ENCODE results near the gene MFGE8. TPM values are rescaled to one million over a fixed set of nuclear protein-coding genes. Genes with fewer than 3 reads are reported as not detected.

MFGE8 gene
- polyA plus RNA-seq, 2 of the 4 experiments (the other 2 are of a cell fraction) = 206 to 403 TPM

DNA sequence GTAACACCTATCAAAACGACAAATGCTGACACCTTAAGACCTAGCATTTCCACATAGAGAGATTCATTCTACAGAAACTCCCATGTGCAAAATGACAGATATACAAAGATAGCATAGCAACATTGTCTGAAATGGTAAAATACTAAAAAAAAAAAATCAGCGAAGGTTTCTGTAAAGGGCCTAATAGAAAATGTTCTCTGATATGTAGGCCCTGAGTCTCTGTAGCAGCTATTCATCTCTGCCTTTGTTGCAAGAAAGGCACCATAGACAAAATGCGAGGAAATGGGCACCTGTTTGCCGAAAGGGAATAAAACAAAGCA, 631 bp upstream of the MFGE8 start:
- DNase-seq (ENCODE audit: low read depth in 1 of 2, low spot score in 1 of 2) = peak in 1 of 2 experiments; percentile 62
- Histone ChIP-seq H3K4me2 (peak overlapping the region; percentile 88), H3K9me3 (no peaks in the 10 kb centered on the region), H3K4me1 (peaks cover 31% of the 10 kb centered on the region), H3K27ac (peak overlapping the region; percentile 73 to 89), H3K4me3 (peak overlapping the region; percentile 66)
- ChIA-PET CTCF (interaction anchor here (1.0 to 32.8 kb wide), 3 partner anchors 9 to 107 kb away, joined by 3 to 851 read pairs (median 138); no protein-coding TSS in a partner anchor), POLR2A (interaction anchor here (0.5 to 3.4 kb wide), 9 partner anchors 9 to 869 kb away, joined by 3 to 40 read pairs (median 5); no protein-coding TSS in a partner anchor)
- no peak for TF ChIP-seq EHMT2 (IDR thresholded peaks at IDR 0.05; ENCODE audit: low read depth)
- no peak for TF ChIP-seq MYC (IDR thresholded peaks at IDR 0.05; ENCODE audit: borderline replicate concordance, low read length)
- no peak for TF ChIP-seq JUNB (IDR thresholded peaks at IDR 0.05)
- TF ChIP-seq, protein P1, sequence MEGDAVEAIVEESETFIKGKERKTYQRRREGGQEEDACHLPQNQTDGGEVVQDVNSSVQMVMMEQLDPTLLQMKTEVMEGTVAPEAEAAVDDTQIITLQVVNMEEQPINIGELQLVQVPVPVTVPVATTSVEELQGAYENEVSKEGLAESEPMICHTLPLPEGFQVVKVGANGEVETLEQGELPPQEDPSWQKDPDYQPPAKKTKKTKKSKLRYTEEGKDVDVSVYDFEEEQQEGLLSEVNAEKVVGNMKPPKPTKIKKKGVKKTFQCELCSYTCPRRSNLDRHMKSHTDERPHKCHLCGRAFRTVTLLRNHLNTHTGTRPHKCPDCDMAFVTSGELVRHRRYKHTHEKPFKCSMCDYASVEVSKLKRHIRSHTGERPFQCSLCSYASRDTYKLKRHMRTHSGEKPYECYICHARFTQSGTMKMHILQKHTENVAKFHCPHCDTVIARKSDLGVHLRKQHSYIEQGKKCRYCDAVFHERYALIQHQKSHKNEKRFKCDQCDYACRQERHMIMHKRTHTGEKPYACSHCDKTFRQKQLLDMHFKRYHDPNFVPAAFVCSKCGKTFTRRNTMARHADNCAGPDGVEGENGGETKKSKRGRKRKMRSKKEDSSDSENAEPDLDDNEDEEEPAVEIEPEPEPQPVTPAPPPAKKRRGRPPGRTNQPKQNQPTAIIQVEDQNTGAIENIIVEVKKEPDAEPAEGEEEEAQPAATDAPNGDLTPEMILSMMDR (IDR thresholded peaks at IDR 0.05) = no peak
- TF ChIP-seq HEYL (CRISPR knock-in tag; IDR thresholded peaks at IDR 0.05) = no peak
- TF ChIP-seq MAX (IDR thresholded peaks at IDR 0.05) = no peak
- TF ChIP-seq HOXB5 (CRISPR knock-in tag; IDR thresholded peaks at IDR 0.05) = no peak
- TF ChIP-seq KDM5A (IDR thresholded peaks at IDR 0.05) = no peak
- no peak for TF ChIP-seq POLR2AphosphoS2 (conservative IDR thresholded peaks at IDR 0.05; ENCODE audit: low read length)
- TF ChIP-seq HDAC2 (IDR thresholded peaks at IDR 0.05) = no peak
- no peak for TF ChIP-seq CHD4 (IDR thresholded peaks at IDR 0.05; ENCODE audit: borderline replicate concordance)
- TF ChIP-seq MAZ (IDR thresholded peaks at IDR 0.05; ENCODE audit: borderline replicate concordance, low read depth, low read length) = no peak
- no peak for TF ChIP-seq POLR2A (IDR thresholded peaks at IDR 0.05; ENCODE audit: low read length)
- no peak for TF ChIP-seq ZC3H11A (IDR thresholded peaks at IDR 0.05)
- no peak for TF ChIP-seq REST (IDR thresholded peaks at IDR 0.05)
- ATAC-seq = no peak
- 63% methylated on average over 4 of the region's 4 CpGs for WGBS (ENCODE audit: missing lambda C conversion rate)
- no peak for FAIRE-seq

DNA sequence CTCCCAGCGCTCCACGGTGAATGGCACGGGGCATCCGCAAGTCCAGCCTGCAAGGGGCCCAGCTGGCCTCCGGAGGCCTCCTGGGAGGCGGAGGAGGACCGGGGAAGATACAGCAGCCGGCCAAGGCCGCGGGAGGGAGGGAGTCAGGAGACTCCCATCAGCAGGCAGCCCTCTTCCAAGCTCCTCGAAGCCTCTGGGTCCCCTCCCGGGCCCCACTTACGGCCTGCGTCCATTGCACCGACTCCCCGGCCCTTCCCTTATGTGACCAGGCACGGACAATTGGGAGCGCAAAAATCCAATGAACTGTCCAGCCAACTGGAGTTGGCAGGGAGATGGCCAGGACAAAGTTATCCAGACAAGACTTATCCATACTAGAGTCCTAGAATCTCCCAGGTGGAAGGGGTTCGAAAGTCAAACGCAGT, 668 bp downstream of the MFGE8 start:
- Histone ChIP-seq H3K27ac (peak overlapping the region; percentile 73 to 89), H3K9me3 (no peaks in the 10 kb centered on the region), H3K4me2 (peak overlapping the region; percentile 88), H3K4me3 (peak overlapping the region; percentile 66), H3K4me1 (peaks cover 25% of the 10 kb centered on the region)
- CTCF ChIA-PET = interaction anchor here (0.6 to 32.8 kb wide), 12 partner anchors 7 to 242 kb away, joined by 3 to 851 read pairs (median 4); partner anchors contain the start of genes ABHD2 and HAPLN3
- peak in 1 of 2 experiments; percentile 57 for DNase-seq (ENCODE audit: low read depth in 1 of 2, low spot score in 1 of 2)
- TF ChIP-seq TP53 (CRISPR knock-in tag; IDR thresholded peaks at IDR 0.05) = no peak; the same call in 1 of the 2 replicates
- TF ChIP-seq POLR2A (IDR thresholded peaks at IDR 0.05; ENCODE audit: low read length) = 0 out of 2 replicates have a peak, but pooled peaks have one; percentile 1
- 4% methylated on average over 20 of the region's 20 CpGs for WGBS (ENCODE audit: missing lambda C conversion rate)
- no peak for FAIRE-seq
- ATAC-seq = peak; percentile 64 to 69
- POLR2A ChIA-PET = interaction anchor here (0.6 to 3.4 kb wide), 8 partner anchors 8 to 102 kb away, joined by 3 to 40 read pairs (median 4); no protein-coding TSS in a partner anchor

DNA sequence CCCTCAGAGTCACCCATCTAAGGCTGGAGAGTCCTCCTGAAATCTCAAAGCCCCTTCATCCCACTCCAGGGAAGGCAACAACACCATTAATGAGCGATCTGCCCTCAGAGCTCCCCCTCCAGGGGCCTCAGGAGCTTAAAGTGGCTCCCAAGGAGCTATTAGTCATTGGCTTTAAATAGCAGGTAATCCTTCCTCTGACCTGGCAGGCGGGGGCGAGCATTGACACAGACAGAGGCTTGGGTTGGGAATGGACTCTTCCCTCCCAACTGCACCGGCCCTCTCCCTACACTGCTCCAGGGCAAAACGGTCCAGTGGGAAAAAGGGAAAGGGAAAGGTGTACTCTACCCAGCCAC, 1.4 kb downstream of the MFGE8 start:
- ChIA-PET POLR2A (interaction anchor here (1.0 to 3.4 kb wide), 7 partner anchors 17 to 102 kb away, joined by 3 to 40 read pairs (median 5); no protein-coding TSS in a partner anchor), CTCF (interaction anchor here (0.6 to 32.8 kb wide), 16 partner anchors 7 to 332 kb away, joined by 3 to 851 read pairs (median 4); partner anchors contain the start of genes ABHD2, FANCI and HAPLN3)
- ATAC-seq (peak; percentile 36 to 51; a peak in 4 of 6 replicates), FAIRE-seq (no peak), DNase-seq (ENCODE audit: low read depth in 1 of 2, low spot score in 1 of 2) (peak; percentile 53 to 67)
- H3K4me2 ChIP-seq = peak overlapping the region; percentile 88
- peak overlapping the region; percentile 73 to 89 for H3K27ac ChIP-seq
- 16% methylated on average over 5 of the region's 5 CpGs for WGBS (ENCODE audit: missing lambda C conversion rate)
- peaks cover 25% of the 10 kb centered on the region for H3K4me1 ChIP-seq
- no peaks in the 10 kb centered on the region for H3K9me3 ChIP-seq
- peak overlapping the region; percentile 66 for H3K4me3 ChIP-seq
- 0 out of 2 replicates have a peak, but pooled peaks have one; percentile 0 for TF ChIP-seq MYC (IDR thresholded peaks at IDR 0.05; ENCODE audit: borderline replicate concordance, low read length)
- TF ChIP-seq EHMT2 (IDR thresholded peaks at IDR 0.05; ENCODE audit: low read depth) = no peak
- no peak for TF ChIP-seq ZC3H11A (IDR thresholded peaks at IDR 0.05)
- TF ChIP-seq POLR2AphosphoS2 (conservative IDR thresholded peaks at IDR 0.05; ENCODE audit: low read length) = no peak
- TF ChIP-seq RCOR1 (IDR thresholded peaks at IDR 0.05; ENCODE audit: low read depth, low read length) = no peak
- no peak for TF ChIP-seq REST (IDR thresholded peaks at IDR 0.05)
- TF ChIP-seq KDM1A (IDR thresholded peaks at IDR 0.05; ENCODE audit: low read depth) = no peak
- TF ChIP-seq, protein P2, sequence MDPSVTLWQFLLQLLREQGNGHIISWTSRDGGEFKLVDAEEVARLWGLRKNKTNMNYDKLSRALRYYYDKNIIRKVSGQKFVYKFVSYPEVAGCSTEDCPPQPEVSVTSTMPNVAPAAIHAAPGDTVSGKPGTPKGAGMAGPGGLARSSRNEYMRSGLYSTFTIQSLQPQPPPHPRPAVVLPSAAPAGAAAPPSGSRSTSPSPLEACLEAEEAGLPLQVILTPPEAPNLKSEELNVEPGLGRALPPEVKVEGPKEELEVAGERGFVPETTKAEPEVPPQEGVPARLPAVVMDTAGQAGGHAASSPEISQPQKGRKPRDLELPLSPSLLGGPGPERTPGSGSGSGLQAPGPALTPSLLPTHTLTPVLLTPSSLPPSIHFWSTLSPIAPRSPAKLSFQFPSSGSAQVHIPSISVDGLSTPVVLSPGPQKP (IDR thresholded peaks at IDR 0.05; ENCODE audit: low read depth, low read length) = no peak
- no peak for TF ChIP-seq BHLHE40 (IDR thresholded peaks at IDR 0.05; ENCODE audit: low read depth, low read length)
- TF ChIP-seq RFX5 (IDR thresholded peaks at IDR 0.05) = no peak
- TF ChIP-seq JUN (IDR thresholded peaks at IDR 0.05) = no peak; a peak in 1 of 5 replicates
- TF ChIP-seq NR3C1 (IDR thresholded peaks at IDR 0.05) = no peak

Data from A549 (cell line).